ENCODE measurements around the gene GNAO1.

GNAO1 gene

GRCh38 chr16:56242740-56243139 lies 51.5 kb downstream of the GNAO1 start:
- no peak for DNase-seq

GRCh38 chr16:56244612-56245011 lies 53.3 kb downstream of the GNAO1 start:
- DNase-seq = no peak

GRCh38 chr16:56245197-56245596 lies 53.9 kb downstream of the GNAO1 start:
- DNase-seq = no peak

- DNase-seq = no peak
Measured at GRCh38 chr16:56246051-56246817, 54.9 kb downstream of the GNAO1 start.

GRCh38 chr16:56247018-56247417 lies 55.7 kb downstream of the GNAO1 start:
- DNase-seq = no peak

GRCh38 chr16:56247808-56248207 lies 56.5 kb downstream of the GNAO1 start:
- DNase-seq = no peak

GRCh38 chr16:56252835-56253234 lies 61.5 kb downstream of the GNAO1 start:
- DNase-seq = no peak

- no peak for DNase-seq
Measured at GRCh38 chr16:56255904-56256303, 64.6 kb downstream of the GNAO1 start.

- no peak for DNase-seq
Measured at GRCh38 chr16:56257239-56257638, 66.0 kb downstream of the GNAO1 start.

- no peak for DNase-seq
Measured at GRCh38 chr16:56257666-56258342, 66.5 kb downstream of the GNAO1 start.

GRCh38 chr16:56258508-56259424 lies 67.5 kb downstream of the GNAO1 start:
- DNase-seq = no peak

GRCh38 chr16:56259425-56259779 lies 68.1 kb downstream of the GNAO1 start:
- no peak for DNase-seq

- no peak for DNase-seq
Measured at GRCh38 chr16:56260378-56261160, 69.3 kb downstream of the GNAO1 start.

GRCh38 chr16:56261656-56262055 lies 70.4 kb downstream of the GNAO1 start:
- no peak for DNase-seq

GRCh38 chr16:56262148-56262547 lies 70.9 kb downstream of the GNAO1 start:
- DNase-seq = peak in 4 of 5 donors; percentile 38 to 49 (median 43)

GRCh38 chr16:56262551-56263245 lies 71.4 kb downstream of the GNAO1 start:
- peak in 1 of 5 donors; percentile 33 for DNase-seq

GRCh38 chr16:56263711-56264608 lies 72.7 kb downstream of the GNAO1 start:
- DNase-seq = no peak

GRCh38 chr16:56264609-56264972 lies 73.3 kb downstream of the GNAO1 start:
- no peak for DNase-seq

GRCh38 chr16:56265184-56265583 lies 73.9 kb downstream of the GNAO1 start:
- no peak for DNase-seq

GRCh38 chr16:56265746-56266145 lies 74.5 kb downstream of the GNAO1 start:
- DNase-seq = no peak
